ENCODE measurements around the gene YWHAG. TPM values are rescaled to one million over a fixed set of nuclear protein-coding genes. Genes with fewer than 3 reads are reported as not detected.

Gene YWHAG
- total and polyA plus RNA-seq, 9 of the 15 experiments (the other 6 are each of a cell fraction or from before 2014, with no cell fraction given): 30.4 to 246 (median 94.5) TPM

- TF ChIP-seq ZC3H8 (IDR thresholded peaks at IDR 0.05): no peak
- peak; percentile 78 for TF ChIP-seq ETV1 (tag; conservative IDR thresholded peaks at IDR 0.05; ENCODE audit: low read depth)
- no peak for TF ChIP-seq MECOM (CRISPR knock-in tag; IDR thresholded peaks at IDR 0.05)
- no peak for TF ChIP-seq HOXB6 (CRISPR knock-in tag; IDR thresholded peaks at IDR 0.05; ENCODE audit: borderline replicate concordance)
- peak; percentile 62 for TF ChIP-seq ATF7 (IDR thresholded peaks at IDR 0.05)
- TF ChIP-seq, protein P1, sequence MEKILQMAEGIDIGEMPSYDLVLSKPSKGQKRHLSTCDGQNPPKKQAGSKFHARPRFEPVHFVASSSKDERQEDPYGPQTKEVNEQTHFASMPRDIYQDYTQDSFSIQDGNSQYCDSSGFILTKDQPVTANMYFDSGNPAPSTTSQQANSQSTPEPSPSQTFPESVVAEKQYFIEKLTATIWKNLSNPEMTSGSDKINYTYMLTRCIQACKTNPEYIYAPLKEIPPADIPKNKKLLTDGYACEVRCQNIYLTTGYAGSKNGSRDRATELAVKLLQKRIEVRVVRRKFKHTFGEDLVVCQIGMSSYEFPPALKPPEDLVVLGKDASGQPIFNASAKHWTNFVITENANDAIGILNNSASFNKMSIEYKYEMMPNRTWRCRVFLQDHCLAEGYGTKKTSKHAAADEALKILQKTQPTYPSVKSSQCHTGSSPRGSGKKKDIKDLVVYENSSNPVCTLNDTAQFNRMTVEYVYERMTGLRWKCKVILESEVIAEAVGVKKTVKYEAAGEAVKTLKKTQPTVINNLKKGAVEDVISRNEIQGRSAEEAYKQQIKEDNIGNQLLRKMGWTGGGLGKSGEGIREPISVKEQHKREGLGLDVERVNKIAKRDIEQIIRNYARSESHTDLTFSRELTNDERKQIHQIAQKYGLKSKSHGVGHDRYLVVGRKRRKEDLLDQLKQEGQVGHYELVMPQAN (IDR thresholded peaks at IDR 0.05; ENCODE audit: borderline replicate concordance): peak; percentile 81
- TF ChIP-seq POLR2A (conservative IDR thresholded peaks at IDR 0.05): peak; percentile 84
- TF ChIP-seq, protein P2, sequence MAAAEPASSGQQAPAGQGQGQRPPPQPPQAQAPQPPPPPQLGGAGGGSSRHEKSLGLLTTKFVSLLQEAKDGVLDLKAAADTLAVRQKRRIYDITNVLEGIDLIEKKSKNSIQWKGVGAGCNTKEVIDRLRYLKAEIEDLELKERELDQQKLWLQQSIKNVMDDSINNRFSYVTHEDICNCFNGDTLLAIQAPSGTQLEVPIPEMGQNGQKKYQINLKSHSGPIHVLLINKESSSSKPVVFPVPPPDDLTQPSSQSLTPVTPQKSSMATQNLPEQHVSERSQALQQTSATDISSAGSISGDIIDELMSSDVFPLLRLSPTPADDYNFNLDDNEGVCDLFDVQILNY (CRISPR knock-in tag; IDR thresholded peaks at IDR 0.05): no peak
- TF ChIP-seq PBX2 (CRISPR knock-in tag; IDR thresholded peaks at IDR 0.05; ENCODE audit: low read depth): no peak
- no peak for TF ChIP-seq PBX2 (tag; conservative IDR thresholded peaks at IDR 0.05; ENCODE audit: low read depth)
- TF ChIP-seq, protein P3, sequence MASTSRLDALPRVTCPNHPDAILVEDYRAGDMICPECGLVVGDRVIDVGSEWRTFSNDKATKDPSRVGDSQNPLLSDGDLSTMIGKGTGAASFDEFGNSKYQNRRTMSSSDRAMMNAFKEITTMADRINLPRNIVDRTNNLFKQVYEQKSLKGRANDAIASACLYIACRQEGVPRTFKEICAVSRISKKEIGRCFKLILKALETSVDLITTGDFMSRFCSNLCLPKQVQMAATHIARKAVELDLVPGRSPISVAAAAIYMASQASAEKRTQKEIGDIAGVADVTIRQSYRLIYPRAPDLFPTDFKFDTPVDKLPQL (IDR thresholded peaks at IDR 0.05; ENCODE audit: extremely low read depth, insufficient read length): no peak
- no peak for TF ChIP-seq RBM15 (IDR thresholded peaks at IDR 0.05; ENCODE audit: insufficient read depth, low read length)
- TF ChIP-seq SREBF2 (CRISPR knock-in tag; IDR thresholded peaks at IDR 0.05): 0 out of 2 replicates have a peak, but pooled peaks have one; percentile 68
- no peak for TF ChIP-seq ZBTB8A (IDR thresholded peaks at IDR 0.05; ENCODE audit: partially characterized antibody)
- peak; percentile 90 for TF ChIP-seq PCBP1 (IDR thresholded peaks at IDR 0.05; ENCODE audit: low read depth, low read length, poor library complexity, severe bottlenecking)
- no peak for TF ChIP-seq ZNF280B (CRISPR knock-in tag; IDR thresholded peaks at IDR 0.05)
- peak; percentile 55; the same call in 1 of the 2 replicates for TF ChIP-seq CEBPG (CRISPR knock-in tag; IDR thresholded peaks at IDR 0.05)
- TF ChIP-seq CEBPG (tag; conservative IDR thresholded peaks at IDR 0.05 in 1 of 2, IDR thresholded peaks at IDR 0.05 in 1 of 2): no peak
- TF ChIP-seq PRPF4 (IDR thresholded peaks at IDR 0.05; ENCODE audit: insufficient read depth, low read depth, low read length, poor library complexity, severe bottlenecking): peak; percentile 39
- TF ChIP-seq KDM4B (IDR thresholded peaks at IDR 0.05; ENCODE audit: borderline replicate concordance in 2 of 2, low read depth in 1 of 2): no peak
Observed at GRCh38 chr7:76397409-76398183, 38.8 kb upstream of the YWHAG start (continued).
